HFFc6 (cell line): ENCODE results near the gene TMEM266. TPM values are rescaled to one million over a fixed set of nuclear protein-coding genes. Genes with fewer than 3 reads are reported as not detected.

Source experiments
- DNase-seq: peaks from one replicate; pipeline ENCODE4 v3.0.0-alpha.2; 2018
- H3K27ac Mint-ChIP-seq: 2 replicates; pipeline ENCODE4 v1.8.0; 2020; ENCODE audit warnings: mild to moderate bottlenecking, mixed read lengths
- H3K27me3 Mint-ChIP-seq: 2 replicates; pipeline ENCODE4 v1.8.0; 2021; ENCODE audit warnings: mild to moderate bottlenecking, moderate library complexity, mixed read lengths; ENCODE audit not compliant: insufficient read depth
- H3K36me3 Mint-ChIP-seq: 2 replicates; pipeline ENCODE4 v1.8.0; 2021; ENCODE audit warnings: low read depth, mixed read lengths
- H3K4me1 Mint-ChIP-seq: 2 replicates; pipeline ENCODE4 v1.8.0; 2020; ENCODE audit warnings: low read depth, mixed read lengths
- H3K4me3 Mint-ChIP-seq: 2 replicates; pipeline ENCODE4 v1.8.0; 2020; ENCODE audit warnings: mild to moderate bottlenecking, moderate library complexity, mixed read lengths
- H3K9me3 Mint-ChIP-seq: 2 replicates; pipeline ENCODE4 v1.8.0; 2020; ENCODE audit warnings: mild to moderate bottlenecking, mixed read lengths
- total RNA-seq, 6 experiments: library from RNA; stranded (reverse); fragmentation: NEBNext Ultra II Directional; extraction: Animal tissue kit (Norgen Biotek cat#: 25700); gene quantifications; 2 replicates in 1 of 6; 3 replicates in 5 of 6; pipeline ENCODE4 v1.2.3, GENCODE V29; 2021
- TF ChIP-seq, protein P1 (sequence below): fragments of 200-600 bp; sonication (generic); IDR thresholded peaks from 2 replicates; pipeline ENCODE4 v1.5.0; 2021; ENCODE audit warnings: antibody characterized with exemption, mild to moderate bottlenecking

Gene TMEM266
- total RNA-seq, 6 experiments from 2014 or later = 0.10 to 0.19 (median 0.17) TPM; not detected in 1

DNA sequence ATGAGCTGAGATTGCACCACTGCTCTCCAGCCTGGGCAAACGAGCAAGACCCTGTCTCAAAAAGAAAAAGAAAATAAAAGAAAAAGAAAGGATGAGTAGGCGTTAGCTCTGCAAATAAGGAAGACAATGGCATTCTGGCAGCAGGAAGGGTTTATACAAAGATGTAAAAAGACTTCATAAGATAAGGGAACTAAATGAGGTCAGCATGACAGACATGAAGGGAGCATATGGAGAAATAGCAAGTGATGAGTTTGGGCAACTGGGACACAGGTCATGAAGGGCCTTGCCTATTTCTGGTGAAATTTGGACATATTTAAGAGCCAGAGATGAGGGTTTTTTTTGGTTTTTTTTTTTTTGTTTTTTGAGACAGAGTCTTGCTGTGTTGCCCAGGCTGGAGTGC, 24.5 kb downstream of the TMEM266 start:
- H3K27me3 Mint-ChIP-seq = peaks cover 23% of the 10 kb centered on the region
- H3K4me3 Mint-ChIP-seq = no peak overlapping the region
- no peaks in the 10 kb centered on the region for H3K9me3 Mint-ChIP-seq
- TF ChIP-seq, protein P1, sequence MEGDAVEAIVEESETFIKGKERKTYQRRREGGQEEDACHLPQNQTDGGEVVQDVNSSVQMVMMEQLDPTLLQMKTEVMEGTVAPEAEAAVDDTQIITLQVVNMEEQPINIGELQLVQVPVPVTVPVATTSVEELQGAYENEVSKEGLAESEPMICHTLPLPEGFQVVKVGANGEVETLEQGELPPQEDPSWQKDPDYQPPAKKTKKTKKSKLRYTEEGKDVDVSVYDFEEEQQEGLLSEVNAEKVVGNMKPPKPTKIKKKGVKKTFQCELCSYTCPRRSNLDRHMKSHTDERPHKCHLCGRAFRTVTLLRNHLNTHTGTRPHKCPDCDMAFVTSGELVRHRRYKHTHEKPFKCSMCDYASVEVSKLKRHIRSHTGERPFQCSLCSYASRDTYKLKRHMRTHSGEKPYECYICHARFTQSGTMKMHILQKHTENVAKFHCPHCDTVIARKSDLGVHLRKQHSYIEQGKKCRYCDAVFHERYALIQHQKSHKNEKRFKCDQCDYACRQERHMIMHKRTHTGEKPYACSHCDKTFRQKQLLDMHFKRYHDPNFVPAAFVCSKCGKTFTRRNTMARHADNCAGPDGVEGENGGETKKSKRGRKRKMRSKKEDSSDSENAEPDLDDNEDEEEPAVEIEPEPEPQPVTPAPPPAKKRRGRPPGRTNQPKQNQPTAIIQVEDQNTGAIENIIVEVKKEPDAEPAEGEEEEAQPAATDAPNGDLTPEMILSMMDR = no peak
- no peak overlapping the region for H3K27ac Mint-ChIP-seq
- no peak for DNase-seq
- H3K36me3 Mint-ChIP-seq = no peaks in the 10 kb centered on the region
- no peaks in the 10 kb centered on the region for H3K4me1 Mint-ChIP-seq

DNA sequence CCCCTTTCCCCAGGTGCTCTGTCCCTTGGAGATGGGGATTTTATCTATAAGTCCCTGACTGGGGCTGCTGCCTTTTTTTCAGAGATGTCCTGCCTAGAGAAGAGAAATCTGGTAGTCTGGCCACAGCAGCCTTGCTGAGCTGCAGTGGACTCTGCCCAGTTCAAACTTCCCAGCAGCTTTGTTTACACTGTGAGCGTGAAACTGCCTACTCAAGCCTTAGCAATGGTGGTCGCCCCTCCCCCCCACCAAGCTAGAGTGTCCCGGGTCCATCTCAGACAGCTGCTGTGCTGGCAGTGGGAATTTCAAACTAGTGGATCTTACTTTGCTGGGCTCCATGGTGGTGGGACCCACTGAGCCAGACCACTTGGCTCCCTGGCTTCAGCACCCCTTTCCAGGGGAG, 38.9 kb downstream of the TMEM266 start:
- H3K36me3 Mint-ChIP-seq = no peaks in the 10 kb centered on the region
- TF ChIP-seq, protein P1 = no peak
- DNase-seq = no peak
- peaks cover 41% of the 10 kb centered on the region for H3K27me3 Mint-ChIP-seq
- no peak overlapping the region for H3K27ac Mint-ChIP-seq
- H3K9me3 Mint-ChIP-seq = no peaks in the 10 kb centered on the region; the same call in 1 of the 2 replicates
- H3K4me3 Mint-ChIP-seq = no peak overlapping the region
- H3K4me1 Mint-ChIP-seq = no peaks in the 10 kb centered on the region

DNA sequence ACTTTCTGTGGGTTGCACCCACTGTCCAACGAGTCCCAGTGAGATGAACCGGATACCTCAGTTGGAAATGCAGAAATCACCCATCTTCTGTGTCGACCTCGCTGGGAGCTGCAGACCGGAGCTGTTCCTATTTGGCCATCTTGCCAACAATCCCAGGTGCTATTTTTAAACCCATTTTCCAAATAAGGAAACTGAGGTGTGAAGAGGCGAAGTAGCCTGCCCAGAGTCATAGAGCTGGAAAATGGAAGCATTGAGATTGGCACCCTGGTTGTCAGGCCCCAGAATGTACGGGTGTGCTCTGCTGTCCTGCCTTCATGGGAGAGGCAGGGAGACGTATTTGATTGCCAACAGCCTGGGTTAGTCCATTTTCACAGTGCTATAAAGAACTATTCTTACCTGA, 39.6 kb downstream of the TMEM266 start:
- Mint-ChIP-seq H3K4me3 (no peak overlapping the region), H3K27ac (no peak overlapping the region), H3K4me1 (no peaks in the 10 kb centered on the region), H3K27me3 (peaks cover 41% of the 10 kb centered on the region), H3K36me3 (no peaks in the 10 kb centered on the region), H3K9me3 (no peaks in the 10 kb centered on the region; the same call in 1 of the 2 replicates)
- no peak for DNase-seq
- TF ChIP-seq, protein P1 = no peak

DNA sequence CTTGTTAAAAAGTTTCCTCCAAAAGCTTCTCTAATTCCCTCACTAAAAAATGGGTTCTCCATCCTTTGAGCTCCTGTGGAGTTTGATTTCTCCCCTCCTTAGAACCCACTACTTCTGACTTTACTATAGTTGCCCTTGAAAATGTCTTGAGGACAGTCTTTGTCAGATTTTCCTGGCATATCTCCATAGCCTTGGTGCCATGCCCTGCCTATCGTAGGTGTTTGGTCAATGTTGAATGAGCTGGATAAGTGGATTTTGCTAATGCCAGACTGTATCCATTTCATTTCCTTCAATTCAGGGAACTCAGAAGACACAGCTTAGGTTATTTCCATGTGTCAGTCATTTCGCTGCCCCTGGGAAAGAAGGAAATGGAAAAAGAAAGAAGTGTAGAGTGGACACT, 40.6 kb downstream of the TMEM266 start:
- no peaks in the 10 kb centered on the region for H3K36me3 Mint-ChIP-seq
- TF ChIP-seq, protein P1 = no peak
- no peaks in the 10 kb centered on the region for H3K4me1 Mint-ChIP-seq
- H3K9me3 Mint-ChIP-seq = no peaks in the 10 kb centered on the region
- H3K27ac Mint-ChIP-seq = no peak overlapping the region
- peaks cover 36% of the 10 kb centered on the region for H3K27me3 Mint-ChIP-seq
- H3K4me3 Mint-ChIP-seq = no peak overlapping the region
- no peak for DNase-seq

DNA sequence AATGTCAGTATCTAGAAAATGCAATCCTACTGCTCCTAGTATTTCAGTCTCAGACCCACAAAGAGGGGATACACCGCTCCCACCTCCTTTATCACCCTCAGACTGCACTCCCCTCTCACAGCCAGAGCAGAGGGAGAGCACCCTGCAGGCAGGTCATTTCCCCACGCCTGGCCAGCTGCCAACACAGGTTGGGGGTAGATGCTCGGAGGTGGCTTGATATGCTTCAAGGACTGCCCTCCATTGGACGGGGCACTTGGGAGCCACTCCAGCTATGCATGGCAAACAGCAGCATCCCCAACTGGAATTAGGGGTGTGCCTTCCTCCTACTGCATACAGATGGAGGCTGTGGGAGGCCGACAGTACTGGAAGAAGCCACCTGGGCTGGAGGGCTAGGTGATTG, 41.9 kb downstream of the TMEM266 start:
- Mint-ChIP-seq H3K4me1 (no peaks in the 10 kb centered on the region), H3K36me3 (no peaks in the 10 kb centered on the region), H3K27ac (no peak overlapping the region), H3K4me3 (no peak overlapping the region), H3K27me3 (peaks cover 27% of the 10 kb centered on the region), H3K9me3 (no peaks in the 10 kb centered on the region)
- no peak for DNase-seq
- TF ChIP-seq, protein P1 = no peak

DNA sequence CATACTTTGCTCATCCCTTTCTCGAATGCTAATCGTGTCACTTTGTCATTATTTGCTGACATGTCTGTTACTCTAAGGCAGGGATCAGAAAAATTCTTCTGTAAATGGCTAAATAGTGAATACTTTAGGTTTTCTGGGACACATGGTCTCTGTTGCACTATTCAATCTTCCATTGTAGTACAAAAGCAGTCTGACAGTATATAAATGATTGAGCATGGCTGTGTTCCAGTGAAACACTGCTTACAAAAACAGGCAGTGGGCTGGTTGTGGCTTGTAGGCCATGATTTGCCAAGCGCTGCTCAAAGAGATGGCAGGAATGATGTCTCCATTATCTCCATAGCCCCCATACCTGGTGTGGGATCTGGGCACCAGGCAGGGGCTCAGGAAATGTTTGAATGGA, 45.6 kb downstream of the TMEM266 start:
- TF ChIP-seq, protein P1 = no peak
- H3K9me3 Mint-ChIP-seq = no peaks in the 10 kb centered on the region
- peaks cover 18% of the 10 kb centered on the region for H3K27me3 Mint-ChIP-seq

More for the DNA sequence above, 45.6 kb downstream of the TMEM266 start:
- Mint-ChIP-seq H3K27ac (no peak overlapping the region), H3K4me1 (no peaks in the 10 kb centered on the region), H3K4me3 (no peak overlapping the region), H3K36me3 (no peaks in the 10 kb centered on the region)
- no peak for DNase-seq
